Measurements from ENCODE around the gene SLC16A3.

DNA sequence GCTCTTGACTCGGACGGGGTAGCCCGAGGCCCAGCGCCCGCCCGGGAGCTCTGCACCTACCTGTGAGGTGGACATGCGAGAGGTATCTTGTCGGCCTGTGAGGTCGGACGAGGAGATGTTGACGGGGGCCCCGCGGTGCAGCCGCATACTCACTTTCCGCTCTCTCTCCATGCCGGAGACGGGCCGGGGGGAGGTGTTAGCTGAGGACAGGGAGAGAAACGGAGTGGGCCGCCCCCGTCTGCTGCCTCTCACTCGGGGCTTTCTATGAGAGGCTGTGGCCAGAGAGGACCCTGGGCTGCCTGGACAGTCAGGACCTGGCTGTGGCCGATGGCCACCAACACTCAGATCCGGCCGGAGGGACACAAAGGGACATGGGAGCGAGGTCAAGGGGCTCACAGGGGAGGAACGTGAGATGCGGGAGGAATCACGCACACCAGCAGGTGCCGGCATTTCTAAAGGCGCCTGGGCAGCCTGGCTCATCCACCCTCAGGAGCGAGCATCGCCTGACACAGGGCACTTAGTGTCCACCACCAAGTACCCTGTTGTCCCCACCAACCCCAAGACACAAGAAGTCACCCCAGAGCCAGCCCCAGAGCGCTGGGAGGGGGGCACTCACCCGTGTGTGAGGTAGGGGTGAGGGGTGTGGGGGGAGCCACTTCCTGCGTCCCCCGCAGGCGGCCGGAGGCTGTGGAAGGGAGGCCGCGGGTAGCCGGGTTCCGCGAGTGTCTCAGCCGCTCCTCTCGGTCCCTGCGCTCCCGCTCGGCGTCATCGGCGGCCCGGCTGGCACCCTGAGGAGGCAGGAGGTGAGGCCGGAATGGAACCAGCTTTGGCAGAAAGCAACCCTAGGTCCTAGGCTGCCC lies 20.2 kb downstream of the SLC16A3 start:
- TF ChIP-seq, protein P1, sequence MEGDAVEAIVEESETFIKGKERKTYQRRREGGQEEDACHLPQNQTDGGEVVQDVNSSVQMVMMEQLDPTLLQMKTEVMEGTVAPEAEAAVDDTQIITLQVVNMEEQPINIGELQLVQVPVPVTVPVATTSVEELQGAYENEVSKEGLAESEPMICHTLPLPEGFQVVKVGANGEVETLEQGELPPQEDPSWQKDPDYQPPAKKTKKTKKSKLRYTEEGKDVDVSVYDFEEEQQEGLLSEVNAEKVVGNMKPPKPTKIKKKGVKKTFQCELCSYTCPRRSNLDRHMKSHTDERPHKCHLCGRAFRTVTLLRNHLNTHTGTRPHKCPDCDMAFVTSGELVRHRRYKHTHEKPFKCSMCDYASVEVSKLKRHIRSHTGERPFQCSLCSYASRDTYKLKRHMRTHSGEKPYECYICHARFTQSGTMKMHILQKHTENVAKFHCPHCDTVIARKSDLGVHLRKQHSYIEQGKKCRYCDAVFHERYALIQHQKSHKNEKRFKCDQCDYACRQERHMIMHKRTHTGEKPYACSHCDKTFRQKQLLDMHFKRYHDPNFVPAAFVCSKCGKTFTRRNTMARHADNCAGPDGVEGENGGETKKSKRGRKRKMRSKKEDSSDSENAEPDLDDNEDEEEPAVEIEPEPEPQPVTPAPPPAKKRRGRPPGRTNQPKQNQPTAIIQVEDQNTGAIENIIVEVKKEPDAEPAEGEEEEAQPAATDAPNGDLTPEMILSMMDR (IDR thresholded peaks at IDR 0.05): no peak
- no peak for TF ChIP-seq EZH2 (IDR thresholded peaks at IDR 0.05; ENCODE audit: borderline replicate concordance, insufficient read depth, low read depth, low read length, poor library complexity, severe bottlenecking)

All from B cell (primary cell).